ENCODE measurements around the gene TRPM3. TPM values are rescaled to one million over a fixed set of nuclear protein-coding genes. Genes with fewer than 3 reads are reported as not detected.

The TRPM3 gene
- total and polyA plus RNA-seq, 9 of the 15 experiments (the other 6 are each of a cell fraction or from before 2014, with no cell fraction given): 0.04 TPM; not detected in 8

DNA sequence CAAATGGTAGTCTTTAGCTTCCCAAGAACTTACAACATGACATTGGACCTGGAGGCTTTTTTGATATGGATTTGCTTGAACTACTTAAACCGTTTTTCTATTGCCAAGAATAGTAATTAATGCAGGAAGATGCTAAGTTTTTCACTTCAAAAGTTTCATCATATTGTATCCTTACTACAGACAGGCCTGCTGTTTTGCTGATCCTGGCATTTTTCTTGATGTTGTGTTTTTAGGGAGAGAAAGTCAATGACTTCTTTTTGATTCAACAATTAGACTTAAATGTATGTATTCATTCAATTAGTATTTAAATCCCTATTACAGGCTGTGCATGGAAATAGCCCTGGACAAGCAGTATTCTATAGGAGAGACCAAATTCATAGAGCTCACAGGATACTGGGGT lies 172.7 kb downstream of the TRPM3 start:
- Histone ChIP-seq H3K27ac (ENCODE audit: extremely low read depth, low read depth, low read length) (no peak overlapping the region), H3K9me3 (replicated peaks; ENCODE audit: control insufficient read depth, insufficient read depth, low read depth, low read length) (no peaks in the 10 kb centered on the region), H4K20me1 (replicated peaks; ENCODE audit: control insufficient read depth, insufficient read depth, low read length) (no peaks in the 10 kb centered on the region), H3K9ac (ENCODE audit: insufficient read depth in 1 of 2, low read depth in 2 of 2, low read length in 2 of 2) (no peak overlapping the region), H3K4me2 (ENCODE audit: insufficient read depth, low read length) (no peak overlapping the region), H2AFZ (ENCODE audit: low read depth, low read length) (no peak overlapping the region), H3K4me3 (no peak overlapping the region), H3K36me3 (ENCODE audit: control insufficient read depth, insufficient read depth, low read length) (no peaks in the 10 kb centered on the region), H3K9me1 (ENCODE audit: control insufficient read depth, insufficient read depth, low read length) (no peaks in the 10 kb centered on the region), H3K27me3 (ENCODE audit: control insufficient read depth in 2 of 2, insufficient read depth in 2 of 2, low read length in 2 of 2) (no peaks in the 10 kb centered on the region), H3K79me2 (ENCODE audit: control insufficient read depth, insufficient read depth, low read length) (no peaks in the 10 kb centered on the region), H3K4me1 (replicated peaks in 1 of 2; ENCODE audit: control insufficient read depth in 2 of 2, insufficient read depth in 2 of 2, low read length in 2 of 2) (no peaks in the 10 kb centered on the region)
- in situ Hi-C loops (cut with MboI): no loop called here
- ATAC-seq: no peak
- intact Hi-C loops (cut with micrococcal nuclease): no loop called here
- WGBS (ENCODE audit: insufficient coverage, low coverage, missing lambda C conversion rate): 0% methylated on average over 1 of the region's 1 CpG
- DNase-seq (ENCODE audit: extremely low read depth in 1 of 4, low spot score in 3 of 4): no peak
- no TSS peak for BruUV-seq (replicated peaks)
- no peak for FAIRE-seq
- ChIA-PET CTCF (ENCODE audit: low intra/inter-chr PET ratio) (no interaction called here), POLR2A (no interaction called here)
- TF ChIP-seq STAT5A (IDR thresholded peaks at IDR 0.05; ENCODE audit: borderline replicate concordance, low read length) (no peak), PURB (CRISPR knock-in tag; IDR thresholded peaks at IDR 0.05; ENCODE audit: low read depth) (no peak), HDAC1 (IDR thresholded peaks at IDR 0.05) (no peak), HMGN3 (IDR thresholded peaks at IDR 0.05; ENCODE audit: borderline replicate concordance, extremely low read depth, insufficient read length, low read depth, low read length) (no peak), FOS (IDR thresholded peaks at IDR 0.05; ENCODE audit: extremely low read depth, insufficient read length) (no peak), RFX7 (CRISPR knock-in tag; IDR thresholded peaks at IDR 0.05) (no peak)
- TF ChIP-seq, protein P1, sequence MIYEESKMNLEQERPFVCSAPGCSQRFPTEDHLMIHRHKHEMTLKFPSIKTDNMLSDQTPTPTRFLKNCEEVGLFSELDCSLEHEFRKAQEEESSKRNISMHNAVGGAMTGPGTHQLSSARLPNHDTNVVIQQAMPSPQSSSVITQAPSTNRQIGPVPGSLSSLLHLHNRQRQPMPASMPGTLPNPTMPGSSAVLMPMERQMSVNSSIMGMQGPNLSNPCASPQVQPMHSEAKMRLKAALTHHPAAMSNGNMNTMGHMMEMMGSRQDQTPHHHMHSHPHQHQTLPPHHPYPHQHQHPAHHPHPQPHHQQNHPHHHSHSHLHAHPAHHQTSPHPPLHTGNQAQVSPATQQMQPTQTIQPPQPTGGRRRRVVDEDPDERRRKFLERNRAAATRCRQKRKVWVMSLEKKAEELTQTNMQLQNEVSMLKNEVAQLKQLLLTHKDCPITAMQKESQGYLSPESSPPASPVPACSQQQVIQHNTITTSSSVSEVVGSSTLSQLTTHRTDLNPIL (CRISPR knock-in tag; IDR thresholded peaks at IDR 0.05): no peak
- TF ChIP-seq, protein P2, sequence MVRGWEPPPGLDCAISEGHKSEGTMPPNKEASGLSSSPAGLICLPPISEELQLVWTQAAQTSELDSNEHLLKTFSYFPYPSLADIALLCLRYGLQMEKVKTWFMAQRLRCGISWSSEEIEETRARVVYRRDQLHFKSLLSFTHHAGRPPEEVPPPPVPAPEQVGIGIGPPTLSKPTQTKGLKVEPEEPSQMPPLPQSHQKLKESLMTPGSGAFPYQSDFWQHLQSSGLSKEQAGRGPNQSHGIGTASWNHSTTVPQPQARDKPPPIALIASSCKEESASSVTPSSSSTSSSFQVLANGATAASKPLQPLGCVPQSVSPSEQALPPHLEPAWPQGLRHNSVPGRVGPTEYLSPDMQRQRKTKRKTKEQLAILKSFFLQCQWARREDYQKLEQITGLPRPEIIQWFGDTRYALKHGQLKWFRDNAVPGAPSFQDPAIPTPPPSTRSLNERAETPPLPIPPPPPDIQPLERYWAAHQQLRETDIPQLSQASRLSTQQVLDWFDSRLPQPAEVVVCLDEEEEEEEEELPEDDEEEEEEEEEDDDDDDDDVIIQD (CRISPR knock-in tag; IDR thresholded peaks at IDR 0.05): no peak
- TF ChIP-seq, protein P3, sequence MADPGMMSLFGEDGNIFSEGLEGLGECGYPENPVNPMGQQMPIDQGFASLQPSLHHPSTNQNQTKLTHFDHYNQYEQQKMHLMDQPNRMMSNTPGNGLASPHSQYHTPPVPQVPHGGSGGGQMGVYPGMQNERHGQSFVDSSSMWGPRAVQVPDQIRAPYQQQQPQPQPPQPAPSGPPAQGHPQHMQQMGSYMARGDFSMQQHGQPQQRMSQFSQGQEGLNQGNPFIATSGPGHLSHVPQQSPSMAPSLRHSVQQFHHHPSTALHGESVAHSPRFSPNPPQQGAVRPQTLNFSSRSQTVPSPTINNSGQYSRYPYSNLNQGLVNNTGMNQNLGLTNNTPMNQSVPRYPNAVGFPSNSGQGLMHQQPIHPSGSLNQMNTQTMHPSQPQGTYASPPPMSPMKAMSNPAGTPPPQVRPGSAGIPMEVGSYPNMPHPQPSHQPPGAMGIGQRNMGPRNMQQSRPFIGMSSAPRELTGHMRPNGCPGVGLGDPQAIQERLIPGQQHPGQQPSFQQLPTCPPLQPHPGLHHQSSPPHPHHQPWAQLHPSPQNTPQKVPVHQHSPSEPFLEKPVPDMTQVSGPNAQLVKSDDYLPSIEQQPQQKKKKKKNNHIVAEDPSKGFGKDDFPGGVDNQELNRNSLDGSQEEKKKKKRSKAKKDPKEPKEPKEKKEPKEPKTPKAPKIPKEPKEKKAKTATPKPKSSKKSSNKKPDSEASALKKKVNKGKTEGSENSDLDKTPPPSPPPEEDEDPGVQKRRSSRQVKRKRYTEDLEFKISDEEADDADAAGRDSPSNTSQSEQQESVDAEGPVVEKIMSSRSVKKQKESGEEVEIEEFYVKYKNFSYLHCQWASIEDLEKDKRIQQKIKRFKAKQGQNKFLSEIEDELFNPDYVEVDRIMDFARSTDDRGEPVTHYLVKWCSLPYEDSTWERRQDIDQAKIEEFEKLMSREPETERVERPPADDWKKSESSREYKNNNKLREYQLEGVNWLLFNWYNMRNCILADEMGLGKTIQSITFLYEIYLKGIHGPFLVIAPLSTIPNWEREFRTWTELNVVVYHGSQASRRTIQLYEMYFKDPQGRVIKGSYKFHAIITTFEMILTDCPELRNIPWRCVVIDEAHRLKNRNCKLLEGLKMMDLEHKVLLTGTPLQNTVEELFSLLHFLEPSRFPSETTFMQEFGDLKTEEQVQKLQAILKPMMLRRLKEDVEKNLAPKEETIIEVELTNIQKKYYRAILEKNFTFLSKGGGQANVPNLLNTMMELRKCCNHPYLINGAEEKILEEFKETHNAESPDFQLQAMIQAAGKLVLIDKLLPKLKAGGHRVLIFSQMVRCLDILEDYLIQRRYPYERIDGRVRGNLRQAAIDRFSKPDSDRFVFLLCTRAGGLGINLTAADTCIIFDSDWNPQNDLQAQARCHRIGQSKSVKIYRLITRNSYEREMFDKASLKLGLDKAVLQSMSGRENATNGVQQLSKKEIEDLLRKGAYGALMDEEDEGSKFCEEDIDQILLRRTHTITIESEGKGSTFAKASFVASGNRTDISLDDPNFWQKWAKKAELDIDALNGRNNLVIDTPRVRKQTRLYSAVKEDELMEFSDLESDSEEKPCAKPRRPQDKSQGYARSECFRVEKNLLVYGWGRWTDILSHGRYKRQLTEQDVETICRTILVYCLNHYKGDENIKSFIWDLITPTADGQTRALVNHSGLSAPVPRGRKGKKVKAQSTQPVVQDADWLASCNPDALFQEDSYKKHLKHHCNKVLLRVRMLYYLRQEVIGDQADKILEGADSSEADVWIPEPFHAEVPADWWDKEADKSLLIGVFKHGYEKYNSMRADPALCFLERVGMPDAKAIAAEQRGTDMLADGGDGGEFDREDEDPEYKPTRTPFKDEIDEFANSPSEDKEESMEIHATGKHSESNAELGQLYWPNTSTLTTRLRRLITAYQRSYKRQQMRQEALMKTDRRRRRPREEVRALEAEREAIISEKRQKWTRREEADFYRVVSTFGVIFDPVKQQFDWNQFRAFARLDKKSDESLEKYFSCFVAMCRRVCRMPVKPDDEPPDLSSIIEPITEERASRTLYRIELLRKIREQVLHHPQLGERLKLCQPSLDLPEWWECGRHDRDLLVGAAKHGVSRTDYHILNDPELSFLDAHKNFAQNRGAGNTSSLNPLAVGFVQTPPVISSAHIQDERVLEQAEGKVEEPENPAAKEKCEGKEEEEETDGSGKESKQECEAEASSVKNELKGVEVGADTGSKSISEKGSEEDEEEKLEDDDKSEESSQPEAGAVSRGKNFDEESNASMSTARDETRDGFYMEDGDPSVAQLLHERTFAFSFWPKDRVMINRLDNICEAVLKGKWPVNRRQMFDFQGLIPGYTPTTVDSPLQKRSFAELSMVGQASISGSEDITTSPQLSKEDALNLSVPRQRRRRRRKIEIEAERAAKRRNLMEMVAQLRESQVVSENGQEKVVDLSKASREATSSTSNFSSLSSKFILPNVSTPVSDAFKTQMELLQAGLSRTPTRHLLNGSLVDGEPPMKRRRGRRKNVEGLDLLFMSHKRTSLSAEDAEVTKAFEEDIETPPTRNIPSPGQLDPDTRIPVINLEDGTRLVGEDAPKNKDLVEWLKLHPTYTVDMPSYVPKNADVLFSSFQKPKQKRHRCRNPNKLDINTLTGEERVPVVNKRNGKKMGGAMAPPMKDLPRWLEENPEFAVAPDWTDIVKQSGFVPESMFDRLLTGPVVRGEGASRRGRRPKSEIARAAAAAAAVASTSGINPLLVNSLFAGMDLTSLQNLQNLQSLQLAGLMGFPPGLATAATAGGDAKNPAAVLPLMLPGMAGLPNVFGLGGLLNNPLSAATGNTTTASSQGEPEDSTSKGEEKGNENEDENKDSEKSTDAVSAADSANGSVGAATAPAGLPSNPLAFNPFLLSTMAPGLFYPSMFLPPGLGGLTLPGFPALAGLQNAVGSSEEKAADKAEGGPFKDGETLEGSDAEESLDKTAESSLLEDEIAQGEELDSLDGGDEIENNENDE (IDR thresholded peaks at IDR 0.05; ENCODE audit: low read depth, low read length): no peak

Data from K562 (cell line).